Ishikawa (cell line): ENCODE results near the gene CORO7.
A peak's percentile ranks its signal among the peaks of the same experiment; 100 is the strongest.

Source experiments
- CEBPB ChIP-seq: IDR thresholded peaks from 2 replicates; pipeline ENCODE4 v1.6.1; 2012
- CREB1 ChIP-seq: IDR thresholded peaks from 2 replicates; pipeline ENCODE4 v1.6.1; 2012; ENCODE audit warnings: low read depth
- EGR1 ChIP-seq: IDR thresholded peaks from 2 replicates; pipeline ENCODE4 v1.6.1; 2012
- EP300 ChIP-seq: IDR thresholded peaks from 2 replicates; pipeline ENCODE4 v1.6.1; 2012; ENCODE audit warnings: borderline replicate concordance
- FOXM1 ChIP-seq: IDR thresholded peaks from 2 replicates; pipeline ENCODE4 v1.6.1; 2012; ENCODE audit warnings: low read depth, borderline replicate concordance
- NFIC ChIP-seq: IDR thresholded peaks from 2 replicates; pipeline ENCODE4 v1.6.1; 2012
- RAD21 ChIP-seq: IDR thresholded peaks from 2 replicates; pipeline ENCODE4 v1.6.1; 2012; ENCODE audit warnings: low read depth
- TAF1 ChIP-seq: IDR thresholded peaks from 2 replicates; pipeline ENCODE4 v1.6.1; 2012; ENCODE audit warnings: low read depth, mild to moderate bottlenecking
- TCF12 ChIP-seq: IDR thresholded peaks from 2 replicates; pipeline ENCODE4 v1.6.1; 2012; ENCODE audit warnings: low read depth
- TEAD4 ChIP-seq: IDR thresholded peaks from 2 replicates; pipeline ENCODE4 v1.6.1; 2012
- YY1 ChIP-seq: IDR thresholded peaks from 2 replicates; pipeline ENCODE4 v1.6.1; 2012; ENCODE audit warnings: low read depth
- ZBTB7A ChIP-seq: IDR thresholded peaks from 2 replicates; pipeline ENCODE4 v1.6.1; 2012; ENCODE audit warnings: low read depth
- TF ChIP-seq, protein P1 (sequence below): IDR thresholded peaks from 2 replicates; pipeline ENCODE4 v1.6.1; 2012
- TF ChIP-seq, protein P2 (sequence below): IDR thresholded peaks from 2 replicates; pipeline ENCODE4 v1.6.1; 2012
- TF ChIP-seq, protein P3 (sequence below): IDR thresholded peaks from 2 replicates; pipeline ENCODE4 v1.6.1; 2012; ENCODE audit warnings: low read depth, mild to moderate bottlenecking

The CORO7 gene

DNA sequence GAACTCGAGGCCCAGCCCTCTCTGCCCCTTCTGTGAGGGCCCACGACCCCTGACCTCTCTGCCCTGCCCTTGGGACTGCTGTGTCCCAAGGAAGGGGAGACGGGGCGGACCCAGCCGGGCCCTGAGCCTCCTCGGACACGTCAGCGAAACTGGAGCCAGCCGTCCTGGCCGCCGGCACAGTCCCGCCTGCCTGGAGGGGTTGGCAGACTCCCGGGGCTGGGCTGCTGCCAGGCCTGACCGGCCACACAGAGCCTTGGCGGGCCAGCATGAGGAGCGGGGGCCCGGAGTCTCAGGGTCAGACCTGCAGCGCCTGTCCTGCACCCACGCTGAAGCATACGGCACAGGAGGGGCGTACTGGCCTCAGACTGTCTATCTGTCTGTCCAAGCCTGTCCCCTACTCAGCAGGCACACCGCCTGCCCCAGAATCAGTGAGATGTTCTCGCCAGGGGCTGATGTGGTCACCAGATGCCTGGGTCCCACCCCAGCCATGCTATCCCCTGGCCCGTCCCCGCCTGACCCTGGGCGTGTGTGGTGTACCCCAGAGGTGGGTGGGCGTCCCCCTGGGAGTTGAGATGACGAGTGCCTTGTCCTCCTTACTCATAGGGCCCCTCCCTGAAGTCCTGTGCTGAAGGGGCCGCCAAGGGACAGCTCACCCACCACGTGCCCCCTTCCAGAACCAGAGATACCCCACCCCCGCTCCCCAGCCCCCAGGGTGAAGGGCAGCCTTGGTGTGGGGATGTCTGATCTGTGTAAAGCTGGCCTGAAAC, 40.1 kb downstream of the CORO7 start:
- TF ChIP-seq NFIC (peak; percentile 93), CEBPB (no peak), TCF12 (peak; percentile 59), TAF1 (no peak), TEAD4 (no peak; the same call in 1 of the 2 replicates), YY1 (no peak), CREB1 (no peak), ZBTB7A (peak; percentile 74; the same call in 1 of the 2 replicates), EP300 (peak; percentile 55; the same call in 1 of the 2 replicates), RAD21 (no peak; the same call in 1 of the 2 replicates), EGR1 (no peak)
- TF ChIP-seq, protein P1, sequence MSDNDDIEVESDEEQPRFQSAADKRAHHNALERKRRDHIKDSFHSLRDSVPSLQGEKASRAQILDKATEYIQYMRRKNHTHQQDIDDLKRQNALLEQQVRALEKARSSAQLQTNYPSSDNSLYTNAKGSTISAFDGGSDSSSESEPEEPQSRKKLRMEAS = peak; percentile 44; the same call in 1 of the 2 replicates
- TF ChIP-seq, protein P2, sequence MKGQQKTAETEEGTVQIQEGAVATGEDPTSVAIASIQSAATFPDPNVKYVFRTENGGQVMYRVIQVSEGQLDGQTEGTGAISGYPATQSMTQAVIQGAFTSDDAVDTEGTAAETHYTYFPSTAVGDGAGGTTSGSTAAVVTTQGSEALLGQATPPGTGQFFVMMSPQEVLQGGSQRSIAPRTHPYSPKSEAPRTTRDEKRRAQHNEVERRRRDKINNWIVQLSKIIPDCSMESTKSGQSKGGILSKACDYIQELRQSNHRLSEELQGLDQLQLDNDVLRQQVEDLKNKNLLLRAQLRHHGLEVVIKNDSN = no peak

DNA sequence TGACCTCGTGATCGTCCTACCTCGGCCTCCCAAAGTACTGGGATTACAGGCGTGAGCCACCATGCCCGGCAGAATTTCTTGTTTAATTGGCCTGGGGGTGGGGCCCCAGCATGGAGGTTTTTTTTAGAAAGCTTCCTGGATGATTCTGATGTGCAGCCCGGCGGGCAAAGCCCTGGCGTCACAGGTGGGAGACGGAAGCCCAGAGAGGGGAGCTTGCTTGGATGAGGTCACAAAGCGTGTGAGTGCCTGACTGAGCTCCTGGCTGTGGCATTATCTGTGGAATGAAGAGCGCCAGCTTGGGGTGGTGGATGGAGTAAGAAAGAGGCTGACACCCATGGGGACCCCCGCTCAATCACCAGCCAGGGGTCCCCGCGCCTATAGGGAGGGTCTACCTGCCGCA, 40.7 kb downstream of the CORO7 start:
- TF ChIP-seq ZBTB7A (no peak), TCF12 (no peak)
- TF ChIP-seq, protein P2 = no peak

DNA sequence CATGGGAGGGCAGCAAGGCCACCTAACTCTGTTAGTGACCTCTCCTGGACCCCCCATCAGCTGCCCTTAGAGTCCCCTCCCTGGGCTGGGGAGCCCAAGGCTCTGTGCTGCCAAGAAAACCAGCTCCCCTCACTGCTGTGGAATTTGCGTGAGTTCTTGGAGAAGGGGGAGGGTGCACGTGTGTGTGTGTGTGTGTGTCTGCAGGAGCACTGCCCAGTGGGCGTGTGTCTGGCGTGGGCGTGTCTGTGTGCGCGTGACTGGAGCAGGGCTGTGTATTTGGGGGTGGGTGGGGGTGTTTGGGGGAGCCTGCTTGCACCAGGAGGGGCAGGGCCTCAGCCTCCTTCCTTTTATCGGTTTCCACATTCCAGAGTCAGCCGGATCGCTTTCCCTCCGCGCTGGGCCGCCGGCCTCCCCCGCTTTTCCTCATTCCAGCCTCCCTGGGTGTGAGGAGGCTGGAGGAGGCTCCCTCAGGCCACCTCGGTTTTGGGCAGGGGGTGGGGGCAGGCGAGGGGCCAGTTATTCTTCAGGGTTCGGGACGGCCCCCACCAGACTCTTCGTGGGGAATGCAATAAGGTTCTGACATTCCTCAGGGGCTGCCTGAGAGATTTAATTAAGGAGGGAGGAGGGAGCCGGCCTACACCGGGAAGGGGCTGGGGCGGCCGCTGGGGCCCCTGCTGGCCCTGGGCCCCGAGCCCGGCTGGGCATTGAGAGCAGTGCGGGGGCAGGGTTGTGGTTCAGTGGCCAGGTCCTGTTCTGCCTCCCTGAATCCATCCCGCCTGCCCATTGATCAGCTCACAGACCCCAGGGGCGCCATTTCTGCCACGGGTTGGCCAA, 42.3 kb downstream of the CORO7 start:
- no peak for TF ChIP-seq CREB1
- no peak for TF ChIP-seq ZBTB7A
- peak; percentile 77 for TF ChIP-seq TEAD4
- TF ChIP-seq, protein P3, sequence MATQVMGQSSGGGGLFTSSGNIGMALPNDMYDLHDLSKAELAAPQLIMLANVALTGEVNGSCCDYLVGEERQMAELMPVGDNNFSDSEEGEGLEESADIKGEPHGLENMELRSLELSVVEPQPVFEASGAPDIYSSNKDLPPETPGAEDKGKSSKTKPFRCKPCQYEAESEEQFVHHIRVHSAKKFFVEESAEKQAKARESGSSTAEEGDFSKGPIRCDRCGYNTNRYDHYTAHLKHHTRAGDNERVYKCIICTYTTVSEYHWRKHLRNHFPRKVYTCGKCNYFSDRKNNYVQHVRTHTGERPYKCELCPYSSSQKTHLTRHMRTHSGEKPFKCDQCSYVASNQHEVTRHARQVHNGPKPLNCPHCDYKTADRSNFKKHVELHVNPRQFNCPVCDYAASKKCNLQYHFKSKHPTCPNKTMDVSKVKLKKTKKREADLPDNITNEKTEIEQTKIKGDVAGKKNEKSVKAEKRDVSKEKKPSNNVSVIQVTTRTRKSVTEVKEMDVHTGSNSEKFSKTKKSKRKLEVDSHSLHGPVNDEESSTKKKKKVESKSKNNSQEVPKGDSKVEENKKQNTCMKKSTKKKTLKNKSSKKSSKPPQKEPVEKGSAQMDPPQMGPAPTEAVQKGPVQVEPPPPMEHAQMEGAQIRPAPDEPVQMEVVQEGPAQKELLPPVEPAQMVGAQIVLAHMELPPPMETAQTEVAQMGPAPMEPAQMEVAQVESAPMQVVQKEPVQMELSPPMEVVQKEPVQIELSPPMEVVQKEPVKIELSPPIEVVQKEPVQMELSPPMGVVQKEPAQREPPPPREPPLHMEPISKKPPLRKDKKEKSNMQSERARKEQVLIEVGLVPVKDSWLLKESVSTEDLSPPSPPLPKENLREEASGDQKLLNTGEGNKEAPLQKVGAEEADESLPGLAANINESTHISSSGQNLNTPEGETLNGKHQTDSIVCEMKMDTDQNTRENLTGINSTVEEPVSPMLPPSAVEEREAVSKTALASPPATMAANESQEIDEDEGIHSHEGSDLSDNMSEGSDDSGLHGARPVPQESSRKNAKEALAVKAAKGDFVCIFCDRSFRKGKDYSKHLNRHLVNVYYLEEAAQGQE = no peak
- TF ChIP-seq, protein P1 = peak; percentile 77
- peak; percentile 75 for TF ChIP-seq NFIC
- no peak for TF ChIP-seq RAD21
- TF ChIP-seq YY1 = no peak
- TF ChIP-seq EGR1 = peak; percentile 77
- no peak for TF ChIP-seq CEBPB
- peak; percentile 15; the same call in 1 of the 2 replicates for TF ChIP-seq TCF12
- TF ChIP-seq, protein P2 = peak; percentile 46
- TF ChIP-seq EP300 = peak; percentile 32; the same call in 1 of the 2 replicates
- TF ChIP-seq FOXM1 = peak; percentile 25; the same call in 1 of the 2 replicates
- no peak for TF ChIP-seq TAF1

DNA sequence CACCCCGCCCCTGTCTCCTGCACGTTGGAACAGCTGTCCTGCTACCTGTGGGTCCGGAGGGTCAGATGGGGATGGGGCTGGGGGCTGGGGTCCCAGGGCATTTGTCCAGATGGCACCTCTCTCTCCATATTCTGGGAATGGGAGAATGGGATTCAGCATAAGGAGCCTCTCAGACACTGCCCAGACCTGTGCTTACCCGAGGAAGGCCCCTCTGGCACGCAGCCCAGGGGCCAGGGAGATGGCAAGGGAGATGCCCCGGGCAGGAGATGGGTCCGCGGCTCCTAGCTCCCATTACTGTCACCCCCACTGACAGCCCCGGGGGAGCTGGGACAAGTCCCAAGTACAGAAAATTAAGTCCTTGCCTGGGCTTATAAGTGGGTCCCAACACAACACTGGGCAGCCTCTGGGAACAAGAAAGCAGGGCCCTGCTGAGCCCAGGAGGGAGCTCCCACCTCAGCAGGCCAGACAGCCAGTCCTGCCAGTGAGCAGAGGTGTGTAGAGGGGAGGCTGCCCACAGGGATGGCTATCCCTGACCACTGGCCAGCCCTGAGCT, 43.0 kb downstream of the CORO7 start:
- TF ChIP-seq EP300 = no peak
- TF ChIP-seq TCF12 = no peak
- no peak for TF ChIP-seq TEAD4
- TF ChIP-seq CREB1 = no peak
- no peak for TF ChIP-seq YY1
- TF ChIP-seq NFIC = peak; percentile 36; the same call in 1 of the 2 replicates
- no peak for TF ChIP-seq FOXM1

DNA sequence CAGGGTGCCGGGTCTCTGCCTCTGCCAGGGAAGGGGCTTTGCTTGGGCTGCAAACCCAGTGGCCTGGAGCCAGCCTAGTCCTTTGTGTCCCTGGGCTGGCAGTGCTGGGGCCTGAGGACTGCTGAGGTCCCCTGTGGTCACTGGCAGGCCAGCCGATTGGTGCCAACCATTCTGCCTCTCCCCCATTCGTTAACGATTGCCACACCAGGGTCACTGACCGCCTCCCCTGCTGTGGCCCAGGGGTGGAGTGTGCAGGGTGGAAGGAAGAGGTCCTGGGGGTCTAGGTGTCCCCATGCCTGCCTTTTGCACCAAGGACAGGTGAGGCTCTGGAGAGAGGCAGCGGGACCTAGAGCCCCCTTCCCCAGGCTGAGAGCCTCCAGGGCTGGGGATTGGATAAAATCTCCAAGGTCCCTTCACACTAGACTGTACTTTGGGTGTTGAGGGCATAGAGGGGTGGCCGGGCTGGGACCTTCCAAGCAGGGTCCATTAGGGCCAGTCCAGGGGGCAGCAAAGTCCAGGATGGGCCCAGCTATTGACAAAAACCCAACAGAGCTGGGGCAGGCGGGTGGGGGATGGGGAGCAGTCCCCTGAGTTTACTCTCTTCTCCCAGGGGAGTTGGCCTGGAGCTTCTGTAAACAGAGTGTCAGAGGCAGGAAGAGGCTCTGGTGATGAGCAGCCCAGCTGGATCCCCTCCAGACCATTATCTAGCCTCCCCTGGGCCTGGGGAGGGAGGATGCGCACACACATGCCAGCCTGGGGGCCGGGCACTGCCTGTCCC, 43.6 kb downstream of the CORO7 start:
- TF ChIP-seq CEBPB (peak; percentile 58; the same call in 1 of the 2 replicates), TEAD4 (no peak), TAF1 (0 out of 2 replicates have a peak, but pooled peaks have one; percentile 9), RAD21 (no peak)
- TF ChIP-seq, protein P1 = 0 out of 2 replicates have a peak, but pooled peaks have one; percentile 0
